ENCODE measurements around the gene DNM1. TPM values are rescaled to one million over a fixed set of nuclear protein-coding genes. Genes with fewer than 3 reads are reported as not detected.

The DNM1 gene
- 231 TPM for polyA plus RNA-seq (ENCODE audit: insufficient read length)
- long read RNA-seq, donor 1: 0 reads
- long read RNA-seq, donor 2, partial matches to known transcripts: 26 of 26 reads
- long read RNA-seq, donor 2, other reads (novel, unspliced or antisense): 0 of 26 reads
- long read RNA-seq, donor 3, partial matches to known transcripts: 5 of 5 reads
- long read RNA-seq, donor 3, other reads (novel, unspliced or antisense): 0 of 5 reads
- long read RNA-seq, donor 4: 0 reads
- long read RNA-seq, donor 5: 0 reads
- long read RNA-seq, donor 6, partial matches to known transcripts: 0 of 1 reads
- long read RNA-seq, donor 6, other reads (novel, unspliced or antisense): 0 of 1 reads
- long read RNA-seq, donor 7, partial matches to known transcripts: 19 of 19 reads
- long read RNA-seq, donor 7, other reads (novel, unspliced or antisense): 0 of 19 reads
- long read RNA-seq, donor 8: 0 reads

- no peak for DNase-seq
These were observed at the start of gene DNM1 for GRCh38 chr9:128203024-128203706. Gene DNM1, plus strand, starts transcription at chr9:128203379. Its CDS starts 92 bp downstream, at chr9:128203471.

GRCh38 chr9:128153947-128154695 is 49.1 kb upstream of the DNM1 start:
- DNase-seq: no peak

- DNase-seq: no peak
These were observed 47.3 kb upstream of the DNM1 start for GRCh38 chr9:128155736-128156500.

GRCh38 chr9:128159522-128159783 is 43.7 kb upstream of the DNM1 start:
- DNase-seq: no peak

- peak; percentile 96 for DNase-seq
These were observed 43.2 kb upstream of the DNM1 start, which contains the start of gene BBLN for GRCh38 chr9:128159784-128160602. Gene BBLN, plus strand, starts transcription at chr9:128160265. Its CDS starts 143 bp downstream, at chr9:128160408.

- DNase-seq: no peak
These were observed 42.6 kb upstream of the DNM1 start for GRCh38 chr9:128160603-128160987.

GRCh38 chr9:128161215-128161902 is 41.8 kb upstream of the DNM1 start:
- DNase-seq: no peak

GRCh38 chr9:128162215-128163026 is 40.8 kb upstream of the DNM1 start:
- no peak for DNase-seq

- no peak for DNase-seq
These were observed 40.1 kb upstream of the DNM1 start for GRCh38 chr9:128163027-128163515.

GRCh38 chr9:128163523-128164306 is 39.5 kb upstream of the DNM1 start:
- DNase-seq: no peak

- DNase-seq: no peak
These were observed 38.8 kb upstream of the DNM1 start for GRCh38 chr9:128164307-128164885.

GRCh38 chr9:128166169-128166568 is 37.0 kb upstream of the DNM1 start:
- DNase-seq: no peak

- no peak for DNase-seq
These were observed 36.0 kb upstream of the DNM1 start for GRCh38 chr9:128167209-128167608.

- no peak for DNase-seq
These were observed 34.4 kb upstream of the DNM1 start for GRCh38 chr9:128168731-128169308.

- no peak for DNase-seq
These were observed 33.7 kb upstream of the DNM1 start for GRCh38 chr9:128169492-128169891.

GRCh38 chr9:128169925-128170324 is 33.3 kb upstream of the DNM1 start:
- no peak for DNase-seq

- no peak for DNase-seq
These were observed 29.1 kb upstream of the DNM1 start for GRCh38 chr9:128174062-128174461.

GRCh38 chr9:128175102-128175563 is 28.0 kb upstream of the DNM1 start:
- no peak for DNase-seq

Measured in left kidney (tissue), 8 donors.